Activated CD4-positive, alpha-beta T cell treated with anti-CD3 and anti-CD28 coated beads for 48 hours (primary cell): Measurements from ENCODE around the gene ELL2.

Experiments used
- DNase-seq: peaks from one replicate; pipeline ENCODE4 v3.0.0-alpha.2; 2020

Gene ELL2

GRCh38 chr5:95961617-95962474 is at the start of gene ELL2:
ELL2 (minus strand) TSS chr5:95961851; CDS start chr5:95961721, 130 bp downstream.
- DNase-seq = peak; percentile 99

GRCh38 chr5:96008987-96009647 is 47.5 kb upstream of the ELL2 start:
- no peak for DNase-seq

- DNase-seq = no peak
Measured at GRCh38 chr5:96008487-96008886, 46.8 kb upstream of the ELL2 start.

- DNase-seq = no peak
Measured at GRCh38 chr5:96007051-96007450, 45.4 kb upstream of the ELL2 start.

- DNase-seq = no peak
Measured at GRCh38 chr5:96006291-96006690, 44.6 kb upstream of the ELL2 start.

- DNase-seq = no peak
Measured at GRCh38 chr5:96004754-96005153, 43.1 kb upstream of the ELL2 start.

GRCh38 chr5:96004087-96004486 is 42.4 kb upstream of the ELL2 start:
- DNase-seq = no peak

- no peak for DNase-seq
Measured at GRCh38 chr5:96001262-96001661, 39.6 kb upstream of the ELL2 start.

GRCh38 chr5:96000308-96000707 is 38.7 kb upstream of the ELL2 start:
- no peak for DNase-seq

GRCh38 chr5:95996904-95997723 is 35.5 kb upstream of the ELL2 start:
- no peak for DNase-seq

- DNase-seq = no peak
Measured at GRCh38 chr5:95995962-95996489, 34.4 kb upstream of the ELL2 start.

GRCh38 chr5:95993776-95994175 is 32.1 kb upstream of the ELL2 start:
- no peak for DNase-seq

GRCh38 chr5:95993266-95993665 is 31.6 kb upstream of the ELL2 start:
- DNase-seq = no peak

- DNase-seq = no peak
Measured at GRCh38 chr5:95989283-95990048, 27.8 kb upstream of the ELL2 start.

GRCh38 chr5:95988877-95989276 is 27.2 kb upstream of the ELL2 start:
- no peak for DNase-seq

GRCh38 chr5:95988094-95988493 is 26.4 kb upstream of the ELL2 start:
- no peak for DNase-seq

GRCh38 chr5:95986937-95987520 is 25.4 kb upstream of the ELL2 start:
- DNase-seq = no peak

GRCh38 chr5:95986001-95986400 is 24.4 kb upstream of the ELL2 start:
- no peak for DNase-seq

GRCh38 chr5:95985249-95985648 is 23.6 kb upstream of the ELL2 start:
- no peak for DNase-seq

GRCh38 chr5:95984287-95984938 is 22.8 kb upstream of the ELL2 start:
- DNase-seq = no peak

- no peak for DNase-seq
Measured at GRCh38 chr5:95983509-95983908, 21.9 kb upstream of the ELL2 start.
